ENCODE results near the gene COL24A1.

- no peak for TF ChIP-seq CTCF (IDR thresholded peaks at IDR 0.05)
- TF ChIP-seq POLR2AphosphoS5 (IDR thresholded peaks at IDR 0.05; ENCODE audit: low read depth, low read length), result no peak
These were observed 94.1 kb downstream of the COL24A1 start for GRCh38 chr1:86062453-86062852.

Data from Panc1 (cell line).